OCI-LY1 (cell line): ENCODE results near the gene AK5.

Source experiments
- H2AFZ ChIP-seq: fragments of 200-600 bp; sonication (generic), shearing (Covaris generic); 2 replicates; pipeline ENCODE4 v1.6.0; 2014; ENCODE audit warnings: antibody characterized with exemption, mild to moderate bottlenecking, low read length
- H3F3A ChIP-seq: fragments of 200-600 bp; sonication (generic), shearing (Covaris generic); 2 replicates; pipeline ENCODE4 v1.6.0; 2014; ENCODE audit warnings: mild to moderate bottlenecking, antibody characterized with exemption, low read length, moderate library complexity; ENCODE audit not compliant: insufficient read depth
- H3K27ac ChIP-seq: fragments of 200-600 bp; sonication (generic); 2 replicates; pipeline ENCODE4 v1.5.1; 2014; ENCODE audit warnings: low read length, mixed run types, mild to moderate bottlenecking, low read depth; ENCODE audit not compliant: poor library complexity, severe bottlenecking
- H3K27me3 ChIP-seq: fragments of 200-600 bp; sonication (generic); 2 replicates; pipeline ENCODE4 v1.6.0; 2014; ENCODE audit warnings: antibody characterized with exemption, mild to moderate bottlenecking, low read length, moderate library complexity; ENCODE audit not compliant: insufficient read depth
- H3K36me3 ChIP-seq: fragments of 200-600 bp; sonication (generic); 2 replicates; pipeline ENCODE4 v1.6.1; 2014; ENCODE audit warnings: mild to moderate bottlenecking, antibody characterized with exemption, low read length, moderate library complexity, mixed read lengths; ENCODE audit not compliant: insufficient read depth
- H3K4me1 ChIP-seq: fragments of 200-600 bp; sonication (generic); 2 replicates; pipeline ENCODE4 v1.5.1; 2014; ENCODE audit warnings: mild to moderate bottlenecking, low read length, moderate library complexity; ENCODE audit not compliant: insufficient read depth, severe bottlenecking
- H3K4me2 ChIP-seq: fragments of 200-600 bp; sonication (generic), shearing (Covaris generic); 2 replicates; pipeline ENCODE4 v1.6.1; 2014; ENCODE audit warnings: low read length
- H3K4me3 ChIP-seq: fragments of 200-600 bp; sonication (generic); 2 replicates; pipeline ENCODE4 v1.5.1; 2014; ENCODE audit warnings: low read length, low read depth, mild to moderate bottlenecking, mixed read lengths; ENCODE audit not compliant: poor library complexity, severe bottlenecking
- H3K79me2 ChIP-seq: fragments of 200-600 bp; shearing (Covaris generic); 2 replicates; pipeline ENCODE4 v1.6.1; 2016; ENCODE audit warnings: mixed run types, low read length, mixed read lengths; ENCODE audit not compliant: insufficient read depth
- H3K9ac ChIP-seq: fragments of 200-600 bp; sonication (generic), shearing (Covaris generic); 2 replicates; pipeline ENCODE4 v1.6.1; 2014; ENCODE audit warnings: mild to moderate bottlenecking, low read length, mixed read lengths
- H3K9me2 ChIP-seq: fragments of 200-600 bp; sonication (generic), shearing (Covaris generic); 2 replicates; pipeline ENCODE4 v1.6.1; 2014; ENCODE audit warnings: low read depth, mild to moderate bottlenecking, low read length, mixed read lengths
- H3K9me3 ChIP-seq: fragments of 200-600 bp; shearing (Covaris generic); 2 replicates; pipeline ENCODE4 v1.6.1; 2014; ENCODE audit warnings: low read length, mixed read lengths
- H4K20me1 ChIP-seq: fragments of 200-600 bp; sonication (generic), shearing (Covaris generic); 2 replicates; pipeline ENCODE4 v1.6.0; 2016; ENCODE audit warnings: mild to moderate bottlenecking, low read length; ENCODE audit not compliant: insufficient read depth
- CTCF ChIP-seq: fragments of 200-600 bp; sonication (generic), shearing (Covaris generic); IDR thresholded peaks from 2 replicates; pipeline ENCODE4 v1.5.1; 2017; ENCODE audit warnings: mild to moderate bottlenecking, antibody characterized with exemption, low read length, moderate library complexity, mixed read lengths
- EZH2 ChIP-seq: fragments of 200-600 bp; sonication (generic), shearing (Covaris generic); IDR thresholded peaks from 2 replicates; pipeline ENCODE4 v1.8.0; 2017; ENCODE audit warnings: borderline replicate concordance, mixed run types, mild to moderate bottlenecking, antibody characterized with exemption, low read length, moderate library complexity, mixed read lengths

Gene AK5

GRCh38 chr1:77433934-77434333 is 152.1 kb downstream of the AK5 start:
- TF ChIP-seq CTCF (no peak), EZH2 (no peak)
- no peaks in the 10 kb centered on the region for H3F3A ChIP-seq
- H3K9me2 ChIP-seq: no peaks in the 10 kb centered on the region
- H3K4me1 ChIP-seq: no peaks in the 10 kb centered on the region
- no peaks in the 10 kb centered on the region for H3K9me3 ChIP-seq
- no peaks in the 10 kb centered on the region for H4K20me1 ChIP-seq
- no peaks in the 10 kb centered on the region for H3K79me2 ChIP-seq
- H3K9ac ChIP-seq: no peak overlapping the region
- H3K27ac ChIP-seq: no peak overlapping the region
- H3K27me3 ChIP-seq: no peaks in the 10 kb centered on the region
- no peak overlapping the region for H2AFZ ChIP-seq
- no peaks in the 10 kb centered on the region for H3K36me3 ChIP-seq
- H3K4me3 ChIP-seq: no peak overlapping the region
- H3K4me2 ChIP-seq: no peak overlapping the region

GRCh38 chr1:77434967-77435366 is 153.1 kb downstream of the AK5 start:
- Histone ChIP-seq H2AFZ (no peak overlapping the region), H3K27ac (no peak overlapping the region), H3K9me3 (no peaks in the 10 kb centered on the region), H3K36me3 (no peaks in the 10 kb centered on the region), H3K9me2 (no peaks in the 10 kb centered on the region), H4K20me1 (no peaks in the 10 kb centered on the region), H3K27me3 (no peaks in the 10 kb centered on the region), H3K9ac (no peak overlapping the region), H3K4me2 (no peak overlapping the region), H3K4me1 (no peaks in the 10 kb centered on the region), H3F3A (no peaks in the 10 kb centered on the region), H3K79me2 (no peaks in the 10 kb centered on the region), H3K4me3 (no peak overlapping the region)
- TF ChIP-seq EZH2 (no peak), CTCF (no peak)

- Histone ChIP-seq H3F3A (no peaks in the 10 kb centered on the region), H3K79me2 (no peaks in the 10 kb centered on the region), H3K27ac (no peak overlapping the region), H2AFZ (no peak overlapping the region), H3K9me2 (no peaks in the 10 kb centered on the region), H3K4me2 (no peak overlapping the region), H3K27me3 (no peaks in the 10 kb centered on the region), H3K9ac (no peak overlapping the region), H3K4me3 (no peak overlapping the region), H3K36me3 (no peaks in the 10 kb centered on the region), H4K20me1 (no peaks in the 10 kb centered on the region), H3K4me1 (no peaks in the 10 kb centered on the region), H3K9me3 (no peaks in the 10 kb centered on the region)
- TF ChIP-seq EZH2: no peak
- TF ChIP-seq CTCF: no peak
Measured at GRCh38 chr1:77438236-77438913, 156.6 kb downstream of the AK5 start.
